Measurements from ENCODE around the gene ARHGAP22. TPM values are rescaled to one million over a fixed set of nuclear protein-coding genes. Genes with fewer than 3 reads are reported as not detected.

Gene ARHGAP22
- total RNA-seq, 6 donors from 2014 or later: 1.4 to 25.1 (median 7.1) TPM

DNA sequence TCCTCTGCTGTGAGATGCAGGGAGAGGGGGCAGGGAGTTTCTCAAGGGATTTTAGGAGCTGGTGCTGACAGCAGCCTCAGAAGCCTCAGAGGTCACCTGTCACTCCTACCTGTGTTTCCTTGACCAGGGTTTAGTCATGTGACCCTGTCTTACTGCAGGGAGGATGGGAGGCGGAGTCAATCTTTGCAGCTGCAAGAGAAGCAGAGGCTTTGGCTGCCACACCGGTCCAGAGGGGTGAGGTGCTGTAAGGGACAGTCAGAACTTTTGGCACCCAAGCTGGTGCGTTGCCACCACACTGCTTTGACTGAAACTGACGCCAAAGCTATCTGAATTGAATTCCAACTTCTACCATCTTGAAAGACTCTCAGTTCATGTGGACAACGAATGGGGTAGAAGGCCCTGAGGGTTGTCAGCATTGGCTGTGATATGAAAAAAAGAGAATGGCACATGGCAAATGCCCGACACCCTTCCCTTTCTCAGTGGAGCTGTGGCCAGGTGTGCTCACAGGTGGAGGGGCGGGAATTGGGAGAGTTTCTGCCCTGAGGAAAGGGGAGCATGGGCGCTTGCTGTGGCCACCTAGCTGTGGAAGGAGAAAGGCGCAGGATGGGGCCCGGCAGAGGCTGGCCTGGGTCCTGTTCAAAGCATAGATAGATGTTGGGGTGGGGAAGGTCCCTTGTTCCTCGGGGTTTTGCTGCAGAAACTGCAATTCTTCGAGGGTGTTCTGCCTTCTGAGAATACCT is 69.3 kb downstream of the ARHGAP22 start:
- no peak for DNase-seq
- 88 to 91% methylated on average over 9 to 12 of the region's 12 CpGs for WGBS, 2 donors

GRCh38 chr10:48533951-48534720 is 70.7 kb downstream of the ARHGAP22 start:
- Histone ChIP-seq H3K36me3 (no peaks in the 10 kb centered on the region), H3K4me1 (peaks cover 0 to 11% (median 0%) of the 10 kb centered on the region in 4 donors), H3K27me3 (no peaks in the 10 kb centered on the region), H3K27ac (no peak overlapping the region), H3K4me3 (no peak overlapping the region), H3K9me3 (no peaks in the 10 kb centered on the region)
- DNase-seq (no peak), ATAC-seq (ENCODE audit: low FRiP score in 2 of 2) (no peak)
- TF ChIP-seq POLR2AphosphoS5 (IDR thresholded peaks at IDR 0.05): no peak
- TF ChIP-seq POLR2A (IDR thresholded peaks at IDR 0.05): no peak
- no peak for TF ChIP-seq CTCF (IDR thresholded peaks at IDR 0.05)
- no peak for TF ChIP-seq EP300 (IDR thresholded peaks at IDR 0.05)
- WGBS, 2 donors: 55 to 71% methylated on average over 6 to 8 of the region's 8 CpGs

More for the DNA sequence above, 69.3 kb downstream of the ARHGAP22 start:
- Histone ChIP-seq H3K4me3 (no peak overlapping the region), H3K9me3 (no peaks in the 10 kb centered on the region), H3K27ac (no peak overlapping the region), H3K36me3 (no peaks in the 10 kb centered on the region), H3K4me1 (peaks cover 0 to 11% (median 0%) of the 10 kb centered on the region in 4 donors), H3K27me3 (no peaks in the 10 kb centered on the region)
- ATAC-seq (ENCODE audit: low FRiP score in 2 of 2): no peak
- TF ChIP-seq EP300 (IDR thresholded peaks at IDR 0.05): no peak

- H3K9me3 ChIP-seq: no peaks in the 10 kb centered on the region
- TF ChIP-seq POLR2A (IDR thresholded peaks at IDR 0.05) (no peak), POLR2AphosphoS5 (IDR thresholded peaks at IDR 0.05) (no peak), CTCF (IDR thresholded peaks at IDR 0.05) (no peak), EP300 (IDR thresholded peaks at IDR 0.05) (no peak)
- 73 to 81% methylated on average over 3 of the region's 3 CpGs for WGBS, 2 donors
- DNase-seq: no peak
- H3K36me3 ChIP-seq: no peaks in the 10 kb centered on the region
- ATAC-seq (ENCODE audit: low FRiP score in 2 of 2): no peak
- peaks cover 0 to 11% (median 0%) of the 10 kb centered on the region in 4 donors for H3K4me1 ChIP-seq
- H3K27ac ChIP-seq: no peak overlapping the region
- H3K27me3 ChIP-seq: no peaks in the 10 kb centered on the region
- H3K4me3 ChIP-seq: no peak overlapping the region
Observed at GRCh38 chr10:48533540-48533939, 71.3 kb downstream of the ARHGAP22 start.

GRCh38 chr10:48531486-48531885 is 73.4 kb downstream of the ARHGAP22 start:
- ATAC-seq (ENCODE audit: low FRiP score in 2 of 2) (no peak), DNase-seq (no peak)
- Histone ChIP-seq H3K27me3 (no peaks in the 10 kb centered on the region), H3K4me3 (no peak overlapping the region), H3K36me3 (no peaks in the 10 kb centered on the region), H3K27ac (no peak overlapping the region), H3K9me3 (no peaks in the 10 kb centered on the region), H3K4me1 (peaks cover 0 to 4% (median 0%) of the 10 kb centered on the region in 4 donors)
- 61 to 66% methylated on average over 5 of the region's 5 CpGs for WGBS, 2 donors
- TF ChIP-seq POLR2AphosphoS5 (IDR thresholded peaks at IDR 0.05) (no peak), EP300 (IDR thresholded peaks at IDR 0.05) (no peak), POLR2A (IDR thresholded peaks at IDR 0.05) (no peak), CTCF (IDR thresholded peaks at IDR 0.05) (no peak)

GRCh38 chr10:48529331-48529730 is 75.5 kb downstream of the ARHGAP22 start:
- H3K4me1 ChIP-seq: peaks cover 0 to 2% (median under 1%) of the 10 kb centered on the region in 4 donors
- DNase-seq (no peak), ATAC-seq (ENCODE audit: low FRiP score in 2 of 2) (no peak)
- no peaks in the 10 kb centered on the region for H3K9me3 ChIP-seq
- TF ChIP-seq POLR2A (IDR thresholded peaks at IDR 0.05) (no peak), EP300 (IDR thresholded peaks at IDR 0.05) (no peak), POLR2AphosphoS5 (IDR thresholded peaks at IDR 0.05) (no peak), CTCF (IDR thresholded peaks at IDR 0.05) (no peak)
- no peak overlapping the region for H3K27ac ChIP-seq
- 59 to 64% methylated on average over 2 of the region's 2 CpGs for WGBS, 2 donors
- no peaks in the 10 kb centered on the region for H3K36me3 ChIP-seq
- peaks cover 0 to 3% (median 0%) of the 10 kb centered on the region in 4 donors for H3K27me3 ChIP-seq
- H3K4me3 ChIP-seq: no peak overlapping the region

Data from upper lobe of left lung (tissue), 6 donors.